Testis (tissue), 2 donors: ENCODE data around the gene ZNF775.

Experiments
- POLR2A ChIP-seq: fragments of 450-650 bp; IDR thresholded peaks from one replicate; pipeline ENCODE4 v1.6.1; 2017; ENCODE audit warnings: antibody characterized with exemption, mild to moderate bottlenecking, moderate library complexity
- TF ChIP-seq, protein P1 (sequence below), 3 experiments: fragments of 450-650 bp in 2 of 3; fragments of 200-600 bp in 1 of 3; sonication (generic) in 1 of 3; IDR thresholded peaks; one replicate each; pipeline ENCODE4 v1.5.1; 2016 to 2019; ENCODE audit warnings: antibody characterized with exemption in 3 of 3, mild to moderate bottlenecking in 2 of 3, moderate library complexity in 1 of 3

DNA sequence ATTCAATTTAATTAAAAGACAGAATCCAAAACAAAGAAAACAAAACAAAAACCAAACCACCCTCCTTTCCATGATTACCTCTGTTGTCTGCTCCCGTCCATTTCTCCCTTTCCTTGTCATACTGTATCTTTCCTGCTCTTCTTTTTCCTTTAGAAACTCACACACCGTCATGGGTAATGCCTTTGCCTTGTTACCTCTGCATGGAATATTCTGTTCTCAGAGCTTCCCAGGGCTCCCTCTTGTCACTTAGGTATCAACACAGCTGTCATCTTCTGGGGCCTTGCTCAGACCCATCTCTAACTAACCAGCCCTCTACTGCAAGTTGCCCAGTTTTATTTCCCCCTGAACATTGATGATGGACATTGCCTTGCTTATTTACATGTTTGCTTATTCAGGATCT is 41.1 kb downstream of the ZNF775 start:
- TF ChIP-seq, protein P1, sequence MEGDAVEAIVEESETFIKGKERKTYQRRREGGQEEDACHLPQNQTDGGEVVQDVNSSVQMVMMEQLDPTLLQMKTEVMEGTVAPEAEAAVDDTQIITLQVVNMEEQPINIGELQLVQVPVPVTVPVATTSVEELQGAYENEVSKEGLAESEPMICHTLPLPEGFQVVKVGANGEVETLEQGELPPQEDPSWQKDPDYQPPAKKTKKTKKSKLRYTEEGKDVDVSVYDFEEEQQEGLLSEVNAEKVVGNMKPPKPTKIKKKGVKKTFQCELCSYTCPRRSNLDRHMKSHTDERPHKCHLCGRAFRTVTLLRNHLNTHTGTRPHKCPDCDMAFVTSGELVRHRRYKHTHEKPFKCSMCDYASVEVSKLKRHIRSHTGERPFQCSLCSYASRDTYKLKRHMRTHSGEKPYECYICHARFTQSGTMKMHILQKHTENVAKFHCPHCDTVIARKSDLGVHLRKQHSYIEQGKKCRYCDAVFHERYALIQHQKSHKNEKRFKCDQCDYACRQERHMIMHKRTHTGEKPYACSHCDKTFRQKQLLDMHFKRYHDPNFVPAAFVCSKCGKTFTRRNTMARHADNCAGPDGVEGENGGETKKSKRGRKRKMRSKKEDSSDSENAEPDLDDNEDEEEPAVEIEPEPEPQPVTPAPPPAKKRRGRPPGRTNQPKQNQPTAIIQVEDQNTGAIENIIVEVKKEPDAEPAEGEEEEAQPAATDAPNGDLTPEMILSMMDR (IDR thresholded peaks at IDR 0.05) = no peak
- no peak for TF ChIP-seq POLR2A
